H7 (cell line): ENCODE data around the gene ABR. TPM values are rescaled to one million over a fixed set of nuclear protein-coding genes. Genes with fewer than 3 reads are reported as not detected.
"Not testable (repeated sequence)": the region's sequence is repeated elsewhere in the genome, so short reads cannot be mapped to it uniquely, and the experiment has no call there.

ENCODE experiments used
- DNase-seq: peaks from one replicate; pipeline ENCODE4 v3.0.0; 2012
- H3K27me3 ChIP-seq: 2 replicates; pipeline ENCODE4 v1.6.0; 2011; ENCODE audit warnings: mild to moderate bottlenecking, low read length; ENCODE audit not compliant: control insufficient read depth, insufficient read depth
- H3K36me3 ChIP-seq: replicated peaks from 2 replicates; pipeline ENCODE4 v1.5.1; 2011; ENCODE audit warnings: low read length; ENCODE audit not compliant: control insufficient read depth, insufficient read depth
- H3K4me3 ChIP-seq: 2 replicates; pipeline ENCODE4 v1.5.1; 2011; ENCODE audit warnings: low read depth, mild to moderate bottlenecking, control low read depth, low read length, moderate library complexity; ENCODE audit not compliant: insufficient read depth
- total RNA-seq: library from RNA; depleted of rRNA; stranded (reverse); fragments of >200 nt; shearing (Covaris generic); gene quantifications from 2 replicates; pipeline ENCODE4 v1.2.3, GENCODE V29; 2014

Gene ABR
- total RNA-seq, 1 experiment from 2014 or later: 31.6 TPM

- DNase-seq: no peak
- H3K4me3 ChIP-seq: no peak overlapping the region
- H3K36me3 ChIP-seq: 0 out of 2 replicates have a peak, but pooled peaks cover 1% of the 10 kb centered on the region
- no peaks in the 10 kb centered on the region for H3K27me3 ChIP-seq
Measured at GRCh38 chr17:1047879-1048470, 131.8 kb downstream of the ABR start.

DNA sequence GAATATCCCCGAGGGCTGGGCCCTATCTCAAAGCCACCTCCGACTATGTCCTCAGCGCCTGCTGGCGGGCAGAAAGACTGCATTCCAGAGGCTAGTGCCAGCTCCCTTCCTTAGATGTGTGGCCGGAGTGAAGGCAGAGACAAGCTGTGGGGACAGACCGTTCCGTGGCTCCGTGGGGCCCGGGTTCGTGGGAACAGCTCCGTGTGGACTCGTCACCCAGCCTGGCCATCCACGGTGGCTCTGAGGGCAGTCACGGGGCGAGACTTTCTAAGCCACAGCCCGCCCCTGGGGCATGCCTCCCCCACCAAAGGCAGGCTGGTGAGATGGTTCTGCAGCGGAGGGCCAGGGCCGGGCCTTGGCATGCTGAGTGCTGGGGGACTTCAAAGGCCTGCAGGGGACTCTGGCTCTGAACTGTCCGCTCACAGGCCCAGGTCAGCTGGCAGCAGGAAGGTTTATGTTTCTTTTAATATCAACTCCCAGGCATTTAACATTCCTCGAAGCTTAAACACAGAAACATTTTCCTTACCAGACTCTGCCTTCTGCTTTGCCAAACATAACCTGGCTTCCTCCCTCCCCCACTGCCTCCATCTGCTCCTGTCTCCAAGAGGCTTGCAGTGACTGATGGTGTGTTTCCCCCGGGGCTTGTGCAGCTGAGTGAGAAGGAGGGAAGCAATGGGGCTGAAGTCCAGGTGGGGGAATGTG, 132.5 kb downstream of the ABR start:
- 0 out of 2 replicates have a peak, but pooled peaks cover 1% of the 10 kb centered on the region for H3K36me3 ChIP-seq
- H3K27me3 ChIP-seq: no peaks in the 10 kb centered on the region
- DNase-seq: no peak
- no peak overlapping the region for H3K4me3 ChIP-seq

- DNase-seq: no peak
- H3K4me3 ChIP-seq: no peak overlapping the region
- H3K27me3 ChIP-seq: no peaks in the 10 kb centered on the region
- 0 out of 2 replicates have a peak, but pooled peaks cover 1% of the 10 kb centered on the region for H3K36me3 ChIP-seq
Measured at GRCh38 chr17:1045456-1045855, 134.3 kb downstream of the ABR start.

GRCh38 chr17:1044387-1045009, 135.3 kb downstream of the ABR start:
- DNase-seq, H3K4me3 ChIP-seq, H3K36me3 ChIP-seq, H3K27me3 ChIP-seq: not testable (repeated sequence)

- Histone ChIP-seq H3K27me3 (no peaks in the 10 kb centered on the region), H3K4me3 (no peak overlapping the region), H3K36me3 (no peaks in the 10 kb centered on the region)
- DNase-seq: peak; percentile 90
Measured at GRCh38 chr17:1043601-1044251, 136.1 kb downstream of the ABR start.

GRCh38 chr17:1042486-1042885, 137.3 kb downstream of the ABR start:
- Histone ChIP-seq H3K27me3 (no peaks in the 10 kb centered on the region), H3K4me3 (no peak overlapping the region), H3K36me3 (no peaks in the 10 kb centered on the region)
- no peak for DNase-seq

DNA sequence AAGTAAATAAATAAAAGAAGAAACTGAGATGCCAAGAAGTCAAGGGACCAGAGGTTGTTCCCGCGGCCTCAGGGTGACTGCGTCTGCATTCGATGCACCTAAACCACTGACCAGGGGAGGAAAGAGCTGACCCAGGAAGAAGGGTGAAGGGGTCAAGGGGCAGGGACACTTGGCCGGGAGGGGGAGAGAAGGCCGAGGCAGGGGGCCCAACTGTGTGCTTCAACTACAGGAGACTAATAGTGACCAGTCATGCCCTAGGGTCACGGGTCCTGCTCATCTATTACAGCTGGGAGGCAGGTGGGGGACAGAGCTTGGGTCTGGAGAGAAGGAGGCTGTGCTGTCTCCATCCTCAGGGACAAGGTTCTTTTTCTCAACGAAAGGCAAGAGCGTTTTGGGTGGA, 138.0 kb downstream of the ABR start:
- no peak for DNase-seq
- H3K27me3 ChIP-seq: no peaks in the 10 kb centered on the region
- no peak overlapping the region for H3K4me3 ChIP-seq
- no peaks in the 10 kb centered on the region for H3K36me3 ChIP-seq

GRCh38 chr17:1040216-1040600, 139.6 kb downstream of the ABR start:
- Histone ChIP-seq H3K36me3 (no peaks in the 10 kb centered on the region), H3K4me3 (no peak overlapping the region), H3K27me3 (no peaks in the 10 kb centered on the region)
- no peak for DNase-seq

DNA sequence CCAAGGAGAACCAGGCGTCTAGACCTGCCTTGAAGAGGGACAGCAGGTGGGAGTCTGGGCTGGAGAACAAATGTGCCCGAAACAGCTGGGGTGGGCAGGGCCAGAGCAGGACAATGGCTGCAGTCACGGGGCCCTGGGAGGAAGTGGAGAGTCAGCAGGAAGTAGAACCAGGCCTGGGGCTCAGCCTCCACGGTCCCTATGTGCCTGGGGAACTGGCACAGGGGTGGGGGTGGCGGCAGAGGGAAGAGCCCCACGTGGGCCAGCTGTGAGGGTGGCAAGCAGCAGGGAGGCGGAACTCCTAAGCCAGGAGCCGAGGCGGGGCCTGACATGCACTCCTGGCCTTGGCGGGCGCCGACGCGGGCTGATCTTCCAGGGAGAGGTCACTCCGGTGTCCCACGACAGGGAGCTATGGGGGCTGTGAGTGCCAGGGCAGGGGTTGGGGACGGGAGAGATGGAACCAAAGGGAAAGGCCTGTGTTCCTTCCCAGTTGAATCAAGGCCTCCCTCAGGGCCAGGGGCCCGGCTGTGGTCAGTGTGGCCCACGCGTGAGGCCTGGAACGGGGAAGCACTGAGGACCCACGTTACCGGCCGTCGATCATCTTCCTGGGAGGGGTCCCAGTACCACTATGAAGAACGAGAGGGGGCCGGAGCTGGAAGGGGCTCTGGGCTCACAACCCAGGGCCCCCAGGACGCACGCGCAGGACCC, 140.1 kb downstream of the ABR start:
- DNase-seq: peak; percentile 73
- Histone ChIP-seq H3K36me3 (no peaks in the 10 kb centered on the region), H3K4me3 (no peak overlapping the region), H3K27me3 (no peaks in the 10 kb centered on the region)

GRCh38 chr17:1039123-1039507, 140.7 kb downstream of the ABR start:
- no peak for DNase-seq
- Histone ChIP-seq H3K36me3 (no peaks in the 10 kb centered on the region), H3K4me3 (no peak overlapping the region), H3K27me3 (no peaks in the 10 kb centered on the region)

DNA sequence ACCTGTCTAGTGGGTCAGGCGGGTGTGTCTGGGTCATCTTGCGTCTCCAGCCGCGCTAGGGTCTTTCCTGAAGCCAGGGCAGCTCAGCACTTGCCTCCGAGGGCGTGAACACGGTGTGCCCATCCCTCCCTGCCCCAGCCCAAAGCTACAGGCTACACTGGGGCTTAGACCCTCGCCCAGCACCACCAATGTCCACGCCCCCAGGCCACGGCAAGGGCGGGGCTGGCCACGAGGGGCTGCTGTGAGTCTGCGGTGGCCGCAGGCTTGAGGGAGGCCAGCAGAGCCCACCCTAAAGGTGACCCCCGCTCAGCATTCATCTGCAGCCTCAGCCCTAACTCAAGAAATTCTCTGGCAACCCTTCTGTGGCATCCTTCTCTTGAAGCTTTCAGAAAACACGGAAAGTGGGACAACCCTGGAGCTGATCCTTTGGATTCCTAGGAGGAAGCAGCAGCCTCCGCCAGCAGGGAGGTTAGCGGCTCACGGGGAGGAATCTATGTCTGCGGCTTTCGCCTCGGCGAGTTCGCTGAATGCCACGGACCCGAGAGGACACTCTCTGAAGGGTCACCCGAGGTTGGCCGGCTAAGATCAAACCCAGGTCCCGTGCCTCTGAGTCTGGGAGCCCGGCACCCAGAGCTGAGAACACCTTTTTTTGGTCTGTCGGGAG, 141.2 kb downstream of the ABR start:
- Histone ChIP-seq H3K27me3 (no peaks in the 10 kb centered on the region), H3K4me3 (no peak overlapping the region), H3K36me3 (no peaks in the 10 kb centered on the region)
- no peak for DNase-seq

DNA sequence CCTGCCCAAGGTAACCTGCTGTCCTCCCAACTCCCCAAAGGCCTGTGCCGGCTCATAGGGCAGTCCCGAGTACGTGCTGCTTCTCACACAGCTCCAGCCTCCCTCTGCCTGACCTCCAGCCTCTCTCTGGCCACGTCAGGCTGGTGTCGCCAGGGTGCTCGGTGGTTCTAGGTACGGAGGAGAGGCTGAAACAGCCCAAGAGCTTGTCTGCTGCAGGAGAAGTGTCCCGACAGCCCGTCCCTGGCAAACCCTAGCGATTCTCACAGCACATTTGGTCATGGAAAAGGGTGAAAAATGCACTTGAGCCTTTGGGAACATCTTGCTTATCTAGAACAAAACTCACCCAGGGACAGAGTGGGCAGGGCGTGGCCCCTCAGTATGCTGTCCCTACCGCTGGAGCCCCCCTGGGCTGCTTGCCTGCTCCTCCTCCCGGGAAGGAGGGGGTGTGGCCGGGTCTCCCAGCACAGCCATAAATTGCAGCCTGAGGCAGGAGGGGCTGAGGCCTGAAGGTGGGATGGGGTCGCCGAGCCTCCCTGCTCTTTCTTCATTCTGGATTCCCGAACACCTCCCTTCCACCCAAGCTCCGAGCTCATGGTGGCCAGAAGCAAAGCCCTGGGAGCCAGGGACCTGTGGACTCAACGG, 142.4 kb downstream of the ABR start:
- no peaks in the 10 kb centered on the region for H3K36me3 ChIP-seq
- H3K4me3 ChIP-seq: no peak overlapping the region
- DNase-seq: no peak
- peaks cover 2% of the 10 kb centered on the region; the same call in 1 of the 2 replicates for H3K27me3 ChIP-seq

GRCh38 chr17:1036845-1037237, 142.9 kb downstream of the ABR start:
- no peaks in the 10 kb centered on the region for H3K36me3 ChIP-seq
- peaks cover 5% of the 10 kb centered on the region; the same call in 1 of the 2 replicates for H3K27me3 ChIP-seq
- no peak for DNase-seq
- no peak overlapping the region for H3K4me3 ChIP-seq
